ENCODE measurements around the gene NKX2-1.
"Not testable (repeated sequence)": the region's sequence is repeated elsewhere in the genome, so short reads cannot be mapped to it uniquely, and the experiment has no call there.

The NKX2-1 gene

GRCh38 chr14:36503771-36504741 lies 16.0 kb downstream of the NKX2-1 start:
- no peak overlapping the region for H3K27ac Mint-ChIP-seq
- H3K36me3 Mint-ChIP-seq (ENCODE audit: low read depth) = no peaks in the 10 kb centered on the region
- H3K27me3 Mint-ChIP-seq = peaks cover 72% of the 10 kb centered on the region
- no peak for ATAC-seq
- peaks cover 17% of the 10 kb centered on the region for H3K9me3 Mint-ChIP-seq
- H3K4me1 Mint-ChIP-seq = peaks cover 23% of the 10 kb centered on the region
- no peak for DNase-seq
- no peak overlapping the region for H3K4me3 Mint-ChIP-seq

GRCh38 chr14:36502558-36503508 lies 17.2 kb downstream of the NKX2-1 start:
- Mint-ChIP-seq H3K4me1 (peaks cover 22% of the 10 kb centered on the region), H3K27me3 (peaks cover 67% of the 10 kb centered on the region), H3K36me3 (ENCODE audit: low read depth) (no peaks in the 10 kb centered on the region), H3K4me3 (no peak overlapping the region), H3K27ac (no peak overlapping the region), H3K9me3 (peaks cover 16% of the 10 kb centered on the region)
- DNase-seq (no peak), ATAC-seq (no peak)

- DNase-seq = no peak
- no peak for ATAC-seq
- H3K36me3 Mint-ChIP-seq (ENCODE audit: low read depth) = no peaks in the 10 kb centered on the region
- H3K27me3 Mint-ChIP-seq = peaks cover 48% of the 10 kb centered on the region
- peaks cover 4% of the 10 kb centered on the region for H3K4me1 Mint-ChIP-seq
- no peak overlapping the region for H3K4me3 Mint-ChIP-seq
- H3K27ac Mint-ChIP-seq = no peak overlapping the region
- H3K9me3 Mint-ChIP-seq = peaks cover 4% of the 10 kb centered on the region
Observed at GRCh38 chr14:36498938-36499337, 21.1 kb downstream of the NKX2-1 start.

DNA sequence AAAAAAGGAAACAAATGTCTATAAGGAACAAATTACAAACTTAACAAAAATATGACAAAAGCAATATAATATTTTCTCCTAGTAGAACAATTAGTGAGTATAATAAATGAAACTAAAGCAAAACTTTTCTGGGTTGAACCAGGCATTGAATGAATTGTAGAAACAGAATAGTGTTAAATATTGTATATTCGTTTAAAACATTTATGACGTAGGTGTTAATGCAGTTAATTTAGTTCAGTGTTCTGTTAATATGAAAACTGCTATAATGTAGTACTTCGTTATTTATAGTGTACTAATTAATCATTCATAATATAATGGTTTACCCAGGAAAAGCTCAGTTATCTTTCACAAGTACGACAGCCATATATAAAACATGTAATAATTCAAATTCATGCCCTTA lies 23.7 kb downstream of the NKX2-1 start:
- Mint-ChIP-seq H3K27me3 (peaks cover 45% of the 10 kb centered on the region), H3K36me3 (ENCODE audit: low read depth) (no peaks in the 10 kb centered on the region), H3K9me3 (no peaks in the 10 kb centered on the region), H3K4me1 (no peaks in the 10 kb centered on the region), H3K27ac (no peak overlapping the region), H3K4me3 (no peak overlapping the region)
- no peak for ATAC-seq
- DNase-seq = no peak

DNA sequence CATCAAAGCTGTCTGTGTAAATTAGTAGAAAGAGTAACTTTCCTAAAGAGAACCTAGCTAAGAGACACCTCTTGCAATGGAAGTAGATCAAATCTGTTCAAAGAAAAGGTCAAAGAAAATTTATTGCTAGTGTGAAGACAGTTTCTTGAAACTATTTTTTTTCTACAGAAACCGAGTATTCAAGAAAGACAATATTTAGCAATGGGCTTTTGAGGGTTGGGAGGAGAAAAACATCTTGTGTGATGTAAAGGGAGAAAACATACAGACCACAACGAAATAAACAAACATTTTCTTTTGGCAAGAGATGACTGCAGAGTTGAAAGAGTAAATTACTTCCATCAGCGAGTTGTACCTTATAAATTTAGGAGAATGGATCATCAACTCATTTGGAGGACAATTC lies 24.4 kb downstream of the NKX2-1 start:
- ATAC-seq (no peak), DNase-seq (no peak)
- no peak overlapping the region for H3K4me3 Mint-ChIP-seq
- H3K27ac Mint-ChIP-seq = no peak overlapping the region
- peaks cover 47% of the 10 kb centered on the region for H3K27me3 Mint-ChIP-seq
- H3K4me1 Mint-ChIP-seq = no peaks in the 10 kb centered on the region
- no peaks in the 10 kb centered on the region for H3K36me3 Mint-ChIP-seq (ENCODE audit: low read depth)
- no peaks in the 10 kb centered on the region for H3K9me3 Mint-ChIP-seq

- no peaks in the 10 kb centered on the region for H3K4me1 Mint-ChIP-seq
- no peak overlapping the region for H3K4me3 Mint-ChIP-seq
- no peak overlapping the region for H3K27ac Mint-ChIP-seq
- DNase-seq (no peak), ATAC-seq (no peak)
- peaks cover 41% of the 10 kb centered on the region for H3K27me3 Mint-ChIP-seq
- no peaks in the 10 kb centered on the region for H3K9me3 Mint-ChIP-seq
- no peaks in the 10 kb centered on the region for H3K36me3 Mint-ChIP-seq (ENCODE audit: low read depth)
Observed at GRCh38 chr14:36493761-36494160, 26.3 kb downstream of the NKX2-1 start.

GRCh38 chr14:36485773-36486172 lies 34.3 kb downstream of the NKX2-1 start:
- no peak overlapping the region for H3K27ac Mint-ChIP-seq
- DNase-seq (no peak), ATAC-seq (no peak)
- no peaks in the 10 kb centered on the region for H3K36me3 Mint-ChIP-seq (ENCODE audit: low read depth)
- no peak overlapping the region for H3K4me3 Mint-ChIP-seq
- H3K27me3 Mint-ChIP-seq = peaks cover 23% of the 10 kb centered on the region
- H3K4me1 Mint-ChIP-seq = no peaks in the 10 kb centered on the region
- H3K9me3 Mint-ChIP-seq = no peaks in the 10 kb centered on the region

- no peak overlapping the region for H3K4me3 Mint-ChIP-seq
- DNase-seq (no peak), ATAC-seq (no peak)
- peaks cover 10% of the 10 kb centered on the region for H3K4me1 Mint-ChIP-seq
- H3K27me3 Mint-ChIP-seq = peaks cover 6% of the 10 kb centered on the region
- H3K27ac Mint-ChIP-seq = no peak overlapping the region
- no peaks in the 10 kb centered on the region for H3K36me3 Mint-ChIP-seq (ENCODE audit: low read depth)
- no peaks in the 10 kb centered on the region for H3K9me3 Mint-ChIP-seq
Observed at GRCh38 chr14:36479344-36479743, 40.7 kb downstream of the NKX2-1 start.

GRCh38 chr14:36478782-36479181 lies 41.2 kb downstream of the NKX2-1 start:
- H3K9me3 Mint-ChIP-seq = no peaks in the 10 kb centered on the region

DNA sequence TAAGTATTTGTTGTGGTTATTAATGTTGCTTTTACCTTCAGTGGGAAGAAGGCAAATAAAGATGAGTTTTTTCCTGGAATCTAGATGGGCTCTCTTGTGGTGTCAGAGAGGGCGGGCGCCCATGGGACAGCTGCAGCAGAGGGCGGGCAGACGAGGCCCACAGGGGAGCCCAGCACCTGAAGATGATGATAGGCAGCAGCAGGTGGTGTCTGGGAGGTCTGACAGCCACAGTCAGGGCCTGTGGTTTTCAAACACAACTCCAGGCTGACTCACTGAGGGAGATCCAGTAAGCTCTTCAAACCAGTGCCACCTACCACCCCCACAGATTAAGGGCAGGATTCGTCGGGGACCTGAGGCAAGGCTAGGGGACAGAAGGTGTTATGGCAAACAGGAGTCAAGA lies 42.8 kb downstream of the NKX2-1 start:
- Mint-ChIP-seq H3K27ac (no peak overlapping the region), H3K4me1 (peaks cover 10% of the 10 kb centered on the region), H3K9me3 (no peaks in the 10 kb centered on the region), H3K27me3 (peaks cover 4% of the 10 kb centered on the region), H3K4me3 (no peak overlapping the region), H3K36me3 (ENCODE audit: low read depth) (no peaks in the 10 kb centered on the region)
- ATAC-seq = peak; percentile 48
- DNase-seq = no peak

More at GRCh38 chr14:36478782-36479181, 41.2 kb downstream of the NKX2-1 start:
- Mint-ChIP-seq H3K4me1 (peaks cover 10% of the 10 kb centered on the region), H3K27ac (no peak overlapping the region), H3K27me3 (peaks cover 6% of the 10 kb centered on the region), H3K4me3 (no peak overlapping the region), H3K36me3 (ENCODE audit: low read depth) (no peaks in the 10 kb centered on the region)
- no peak for DNase-seq
- peak; percentile 80 for ATAC-seq

GRCh38 chr14:36476061-36476460 lies 44.0 kb downstream of the NKX2-1 start:
- H3K27ac Mint-ChIP-seq; H3K4me3 Mint-ChIP-seq; ATAC-seq; H3K27me3 Mint-ChIP-seq; H3K36me3 Mint-ChIP-seq (ENCODE audit: low read depth); H3K9me3 Mint-ChIP-seq; DNase-seq: not testable (repeated sequence)
- H3K4me1 Mint-ChIP-seq = peaks cover 10% of the 10 kb centered on the region

DNA sequence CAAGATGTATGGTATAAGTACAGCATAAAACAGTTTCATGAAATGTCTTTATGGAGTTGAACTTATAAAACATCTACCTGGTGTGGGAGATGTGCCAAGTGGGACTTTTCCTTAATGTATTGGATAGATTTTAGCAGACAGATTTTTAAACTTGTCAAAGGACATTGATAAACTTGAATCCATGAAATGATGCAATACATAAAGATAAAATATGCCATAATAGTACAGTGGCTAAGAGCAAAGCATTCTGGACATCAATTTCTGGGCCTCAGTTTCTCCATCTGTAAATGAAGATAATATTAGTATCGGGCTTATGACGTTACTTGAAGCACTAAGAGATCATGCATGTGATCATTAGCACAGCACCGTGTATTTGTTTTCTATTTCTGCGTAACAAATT lies 45.4 kb downstream of the NKX2-1 start:
- ATAC-seq (no peak), DNase-seq (no peak)
- Mint-ChIP-seq H3K27me3 (peaks cover 1% of the 10 kb centered on the region), H3K4me3 (no peak overlapping the region), H3K36me3 (ENCODE audit: low read depth) (no peaks in the 10 kb centered on the region), H3K4me1 (peaks cover 10% of the 10 kb centered on the region), H3K9me3 (no peaks in the 10 kb centered on the region), H3K27ac (no peak overlapping the region)

DNA sequence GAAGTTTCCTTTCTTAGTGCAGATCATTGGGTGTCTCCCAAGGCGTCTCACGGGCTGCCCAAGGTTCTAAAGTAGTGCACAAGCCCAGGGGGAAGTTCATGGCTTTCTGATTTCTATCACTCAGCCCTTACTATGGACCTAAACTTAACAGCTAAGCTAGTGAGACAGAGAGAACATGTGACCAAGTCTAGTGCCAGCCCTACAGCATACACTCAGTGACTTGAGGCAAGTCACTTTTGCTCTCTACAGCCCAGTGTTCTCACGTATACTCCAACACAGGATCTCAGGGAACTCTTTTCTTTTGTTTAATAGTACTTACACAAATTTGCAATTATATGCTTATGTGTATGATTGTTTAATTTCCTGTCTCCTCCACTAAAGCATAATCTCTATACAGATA lies 48.6 kb downstream of the NKX2-1 start:
- ATAC-seq (no peak), DNase-seq (no peak)
- no peak overlapping the region for H3K27ac Mint-ChIP-seq
- peaks cover 7% of the 10 kb centered on the region for H3K27me3 Mint-ChIP-seq
- no peak overlapping the region for H3K4me3 Mint-ChIP-seq
- no peaks in the 10 kb centered on the region for H3K9me3 Mint-ChIP-seq
- no peaks in the 10 kb centered on the region for H3K4me1 Mint-ChIP-seq
- no peaks in the 10 kb centered on the region for H3K36me3 Mint-ChIP-seq (ENCODE audit: low read depth)

- no peak overlapping the region for H3K4me3 Mint-ChIP-seq
- no peaks in the 10 kb centered on the region for H3K36me3 Mint-ChIP-seq (ENCODE audit: low read depth)
- no peaks in the 10 kb centered on the region for H3K4me1 Mint-ChIP-seq
- DNase-seq (no peak), ATAC-seq (no peak)
- H3K27me3 Mint-ChIP-seq = peaks cover 15% of the 10 kb centered on the region
- no peaks in the 10 kb centered on the region for H3K9me3 Mint-ChIP-seq
- H3K27ac Mint-ChIP-seq = no peak overlapping the region
Observed at GRCh38 chr14:36467332-36467731, 52.7 kb downstream of the NKX2-1 start.
